HG03342 (cell line): ENCODE data around the gene EIPR1.

ENCODE experiments used
- ATAC-seq: cut with Tn5 transposase; IDR thresholded peaks from one replicate; pipeline ENCODE4 v1.9.1; 2021; ENCODE audit warnings: mild to moderate bottlenecking, moderate library complexity; ENCODE audit not compliant: unreplicated experiment

Gene EIPR1

DNA sequence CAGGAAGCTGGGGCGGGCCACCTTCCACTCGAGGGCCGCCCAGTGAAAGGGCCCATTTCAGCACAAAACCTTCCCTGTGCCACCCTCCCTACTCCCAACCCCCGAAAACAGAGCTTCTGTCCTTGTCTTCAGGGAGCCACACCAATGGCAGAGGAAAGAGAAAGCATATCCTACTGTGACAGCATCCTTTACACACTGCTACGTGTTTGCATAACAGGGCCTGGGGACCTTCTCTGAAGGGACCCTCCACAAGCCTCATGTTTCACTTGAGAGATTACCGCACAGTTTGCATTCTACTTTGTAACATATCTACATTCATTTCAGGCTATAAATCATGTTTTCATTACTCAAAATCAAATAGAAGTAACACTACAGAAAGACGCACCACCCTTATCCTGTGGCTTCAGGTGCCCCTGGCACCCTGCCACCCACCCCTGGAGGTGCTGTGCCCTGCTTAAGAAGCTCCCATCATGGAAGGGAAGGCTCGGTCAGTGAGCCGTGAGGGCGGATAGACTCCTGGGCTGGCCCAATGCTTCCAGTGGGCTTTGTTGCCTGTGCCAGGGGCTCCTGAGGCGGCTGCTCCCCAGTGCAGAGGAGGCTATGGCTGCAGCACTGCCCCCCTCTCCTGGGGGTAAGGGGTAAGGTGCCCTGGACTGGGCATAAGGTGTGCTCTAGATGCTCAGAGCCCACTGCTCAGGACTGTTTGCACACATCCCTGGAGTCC lies 52.0 kb downstream of the EIPR1 start:
- ATAC-seq, result no peak

DNA sequence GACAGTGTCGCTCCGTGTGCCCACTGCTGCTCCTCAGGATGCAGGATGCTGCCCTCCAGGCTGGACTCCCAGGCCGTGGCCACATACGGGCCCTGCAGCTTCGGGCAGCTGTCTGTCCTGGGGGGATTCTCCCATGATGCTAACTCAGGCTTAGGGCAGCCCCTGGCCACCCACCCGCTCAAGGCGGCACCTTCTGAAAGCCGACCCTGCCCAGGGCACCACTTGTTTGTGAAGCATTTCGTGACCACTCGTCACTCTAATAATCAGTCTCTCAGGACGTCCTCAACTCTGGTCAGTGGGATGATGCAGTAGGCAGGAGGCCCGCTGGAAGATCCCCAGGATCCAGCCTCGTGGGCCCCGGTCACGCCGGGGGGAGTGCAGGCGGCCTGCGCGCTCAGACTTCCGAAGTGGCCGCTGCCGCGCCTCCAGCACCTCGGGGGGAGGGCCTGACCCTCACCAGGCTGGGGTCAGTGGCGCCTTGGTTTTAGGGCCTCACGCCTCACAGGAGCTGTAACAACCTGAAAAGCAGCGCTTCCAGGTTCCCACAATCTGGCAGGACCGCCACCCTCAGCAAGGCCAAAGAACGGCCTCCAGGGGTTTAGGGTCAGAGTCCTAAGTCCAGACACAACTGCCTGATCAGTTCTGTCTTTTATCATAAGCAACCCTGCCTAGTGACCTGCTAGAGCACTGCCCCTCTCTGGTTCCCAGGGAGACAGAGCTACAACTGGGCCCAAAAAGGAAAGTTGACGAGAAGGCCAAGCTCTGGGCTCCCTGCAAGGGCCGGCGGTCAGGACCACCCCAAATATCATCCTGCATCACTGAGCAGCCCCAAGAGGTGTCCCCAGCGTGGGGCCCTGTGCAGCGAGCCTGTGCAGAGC lies 53.0 kb downstream of the EIPR1 start:
- no peak for ATAC-seq

DNA sequence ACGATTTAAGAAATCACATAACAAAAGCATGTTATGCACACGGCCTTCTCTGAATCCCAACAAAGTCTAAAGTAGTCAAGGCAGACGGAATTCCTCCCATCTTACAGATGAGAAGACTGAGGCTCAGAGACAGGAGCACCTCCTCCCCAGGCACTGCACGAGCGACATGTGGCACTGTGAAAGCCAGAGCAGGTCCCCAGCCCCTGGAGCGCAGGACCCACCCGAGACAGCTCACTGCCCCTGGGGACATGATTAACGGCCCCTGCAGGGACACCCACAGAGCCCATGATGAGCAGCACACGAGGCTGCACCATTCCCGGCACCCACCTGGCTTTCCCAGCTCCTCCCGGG lies 53.6 kb downstream of the EIPR1 start:
- ATAC-seq, result no peak

DNA sequence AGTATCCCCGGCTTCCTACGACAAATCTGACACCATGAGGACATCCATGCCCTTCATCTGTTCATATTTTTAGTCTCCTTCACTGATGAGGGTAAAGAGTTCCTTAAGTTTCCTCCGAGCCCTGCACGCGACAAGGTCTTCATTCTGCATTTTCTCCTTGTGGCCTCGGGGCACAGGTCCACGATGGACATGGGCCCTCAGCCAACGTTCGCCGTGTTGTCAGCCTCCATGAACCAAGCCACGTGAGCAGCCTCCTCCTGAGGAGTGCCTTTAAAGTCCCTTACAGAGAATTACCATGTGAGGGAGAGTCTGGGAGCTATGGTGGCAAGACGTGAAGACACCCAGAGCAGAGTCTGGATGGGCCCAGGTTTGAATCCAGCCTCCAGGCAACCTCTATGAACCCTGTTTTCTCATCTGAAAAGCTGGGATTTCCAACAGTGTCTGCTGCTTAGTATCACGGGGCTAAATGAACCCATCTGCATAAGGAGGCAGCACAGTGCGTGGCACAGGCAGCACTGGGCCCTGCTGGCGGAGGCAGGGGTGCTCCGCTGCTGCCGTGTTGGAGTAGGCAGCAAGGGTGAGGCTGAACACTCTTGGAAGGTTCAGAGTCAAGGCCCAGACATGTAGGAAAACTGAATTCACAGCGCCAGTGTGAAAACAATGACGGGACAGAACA lies 54.1 kb downstream of the EIPR1 start:
- no peak for ATAC-seq

DNA sequence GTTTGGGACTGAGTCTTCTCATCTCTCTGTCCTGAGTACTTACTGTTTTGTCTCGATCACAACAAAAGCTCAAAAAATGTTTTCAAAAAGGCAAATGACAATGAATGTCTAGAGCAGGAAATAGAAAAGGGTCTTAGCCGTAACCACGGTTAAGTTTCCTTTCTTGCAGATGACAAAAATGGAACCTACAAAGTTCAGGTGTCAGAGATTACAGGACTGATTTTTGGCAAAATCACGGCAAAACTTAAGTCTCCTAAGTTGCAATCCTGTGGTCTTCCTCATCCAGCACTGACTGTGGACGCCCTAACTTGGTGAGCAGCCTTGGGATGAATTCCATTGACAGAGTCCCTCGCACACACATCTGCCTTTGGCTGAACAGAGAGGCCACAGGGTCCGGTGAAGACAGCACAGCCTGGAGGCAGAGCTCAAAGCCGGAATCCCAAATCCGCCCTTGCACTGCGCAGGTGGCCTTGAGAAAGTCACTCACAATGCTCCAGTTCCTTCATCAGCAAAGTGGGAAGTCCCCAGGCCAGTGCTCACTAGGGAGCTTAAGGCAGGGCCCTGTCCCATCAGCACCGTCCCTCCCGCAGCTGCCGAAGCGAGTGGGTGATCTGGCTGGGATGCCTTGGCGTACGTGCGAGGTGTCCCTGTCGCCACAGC lies 55.2 kb downstream of the EIPR1 start:
- no peak for ATAC-seq

DNA sequence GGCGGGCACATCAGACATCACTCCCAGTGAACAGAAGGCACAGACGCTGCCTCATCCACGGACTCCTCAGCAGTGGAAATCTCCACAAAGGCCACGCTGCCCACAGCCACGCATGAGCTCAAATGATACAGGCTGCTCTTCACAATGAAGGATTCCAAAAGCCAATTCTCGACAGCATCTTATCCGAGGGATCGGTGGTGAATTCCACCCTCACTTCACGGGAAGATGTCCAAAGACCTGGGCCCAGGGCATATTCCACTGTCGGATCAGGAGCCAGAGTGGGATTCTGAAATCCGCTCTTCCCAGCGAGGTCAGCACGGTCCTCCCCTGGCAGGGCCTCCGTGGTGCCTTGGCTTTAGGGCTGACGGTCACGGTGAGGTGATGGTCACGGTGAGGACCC lies 55.8 kb downstream of the EIPR1 start:
- ATAC-seq, result no peak

DNA sequence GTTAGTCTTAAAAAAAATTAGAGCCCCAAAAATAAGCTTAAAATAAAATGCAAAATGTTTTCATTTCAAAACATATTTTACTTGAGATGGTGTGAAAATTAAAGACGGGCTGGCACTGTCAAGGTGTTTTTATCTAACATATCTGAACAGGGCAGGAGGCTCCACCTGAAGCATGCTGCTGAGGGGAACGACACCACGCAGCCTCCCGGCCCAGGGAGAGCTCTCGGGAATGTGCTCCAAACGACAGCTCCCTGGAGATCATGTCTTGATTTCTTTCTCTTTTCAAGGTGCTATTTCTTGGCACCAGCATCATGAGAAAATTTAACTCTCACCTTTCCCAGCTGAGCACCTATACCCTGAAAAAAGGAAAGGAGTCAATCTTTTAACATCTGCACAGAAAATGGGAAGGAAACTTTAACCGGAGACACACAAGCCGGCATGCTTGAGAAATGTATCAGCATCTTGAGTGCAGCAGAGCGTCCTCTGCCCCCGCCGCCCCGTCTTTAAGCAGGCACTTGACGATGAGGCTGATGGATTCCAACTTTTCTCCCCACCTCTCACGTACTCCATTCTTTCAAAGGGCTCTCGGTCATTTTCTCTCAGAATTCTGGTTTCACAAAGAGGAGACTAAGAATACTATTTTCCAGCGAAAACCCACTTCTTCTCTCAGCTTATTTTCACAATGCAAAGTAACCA lies 56.6 kb downstream of the EIPR1 start:
- no peak for ATAC-seq

DNA sequence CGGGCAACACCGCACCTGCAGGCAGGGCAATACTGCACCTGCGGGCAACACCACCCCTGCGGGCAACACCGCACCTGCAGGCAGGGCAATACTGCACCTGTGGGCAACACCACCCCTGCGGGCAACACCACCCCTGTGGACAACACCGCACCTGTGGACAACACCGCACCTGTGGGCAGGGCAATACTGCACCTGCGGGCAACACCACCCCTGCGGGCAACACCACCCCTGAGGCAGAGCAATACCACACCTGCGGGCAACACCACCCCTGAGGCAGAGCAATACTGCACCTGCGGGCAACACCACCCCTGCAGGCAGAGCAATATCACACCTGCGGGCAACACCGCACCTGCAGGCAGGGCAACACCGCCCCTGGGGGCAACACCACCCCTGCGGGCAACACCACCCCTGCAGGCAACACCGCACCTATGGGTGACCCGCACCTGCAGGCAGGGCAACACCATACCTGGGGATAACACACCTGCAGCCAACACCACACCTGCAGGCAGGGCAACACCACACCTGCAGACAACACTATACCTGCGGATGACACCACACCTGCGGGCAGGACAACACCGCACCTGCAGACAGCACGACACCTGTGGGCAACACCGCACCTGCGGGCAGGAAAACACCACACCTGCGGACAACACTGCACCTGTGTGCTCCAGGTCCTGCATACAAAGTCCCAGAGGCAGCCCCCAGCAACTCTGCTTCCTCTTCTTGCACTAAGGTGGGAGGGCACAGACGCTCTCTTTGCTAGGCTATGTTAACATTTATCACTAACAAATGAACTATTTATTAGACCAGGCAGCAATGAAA lies 57.7 kb downstream of the EIPR1 start:
- ATAC-seq, result no peak

DNA sequence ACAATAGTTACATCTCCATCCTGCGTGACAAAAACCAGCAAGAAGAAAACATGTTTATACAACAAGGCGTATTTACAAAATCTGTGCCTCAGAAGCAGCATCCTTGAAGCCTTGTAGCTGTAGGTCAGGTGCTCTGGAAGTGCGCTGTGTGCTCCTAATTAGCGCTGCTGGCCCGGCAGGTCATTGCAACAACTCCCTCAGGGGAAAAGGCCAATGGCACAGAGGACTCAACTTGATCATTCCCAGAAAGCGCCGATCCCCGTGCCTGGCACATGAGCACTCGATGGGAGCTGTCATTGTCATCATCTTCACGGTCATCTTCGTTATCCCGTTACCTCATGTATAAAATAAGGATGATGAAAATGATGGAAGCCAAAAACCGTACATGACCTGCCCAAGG lies 58.5 kb downstream of the EIPR1 start:
- no peak for ATAC-seq

DNA sequence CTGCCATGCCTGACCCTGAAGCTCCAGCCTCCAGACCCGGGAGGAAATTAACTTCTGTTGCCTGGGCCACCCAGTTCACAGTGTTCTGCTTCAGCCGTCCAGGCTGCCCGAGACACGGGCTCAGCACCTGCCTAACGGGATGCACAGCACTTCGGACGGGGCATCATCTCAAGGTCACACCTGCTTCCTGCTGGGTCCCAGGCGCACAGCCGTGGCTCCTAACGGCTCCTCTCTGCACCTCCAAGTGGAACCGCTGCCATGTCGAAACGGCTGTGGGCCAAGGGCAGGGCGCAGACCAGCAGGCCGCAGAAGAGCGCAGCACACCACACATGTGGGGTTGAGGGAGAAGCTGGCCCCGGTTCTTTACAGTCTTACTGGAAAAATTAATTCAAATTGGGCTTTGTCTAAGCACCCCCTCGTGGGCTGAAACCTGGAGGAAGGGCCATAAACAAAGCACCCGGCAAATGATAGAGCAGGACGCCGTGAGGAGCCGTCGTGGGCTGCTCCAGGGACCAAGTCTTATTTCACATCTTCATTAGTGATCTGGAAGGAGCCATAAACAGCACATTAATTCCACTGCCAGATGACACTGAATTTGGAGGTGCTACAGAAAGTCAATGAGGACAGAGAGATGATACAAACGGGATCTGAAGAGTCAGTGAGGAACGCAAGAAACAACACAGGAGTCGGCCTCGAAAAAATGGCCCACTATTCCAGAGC lies 59.6 kb downstream of the EIPR1 start:
- ATAC-seq, result no peak

DNA sequence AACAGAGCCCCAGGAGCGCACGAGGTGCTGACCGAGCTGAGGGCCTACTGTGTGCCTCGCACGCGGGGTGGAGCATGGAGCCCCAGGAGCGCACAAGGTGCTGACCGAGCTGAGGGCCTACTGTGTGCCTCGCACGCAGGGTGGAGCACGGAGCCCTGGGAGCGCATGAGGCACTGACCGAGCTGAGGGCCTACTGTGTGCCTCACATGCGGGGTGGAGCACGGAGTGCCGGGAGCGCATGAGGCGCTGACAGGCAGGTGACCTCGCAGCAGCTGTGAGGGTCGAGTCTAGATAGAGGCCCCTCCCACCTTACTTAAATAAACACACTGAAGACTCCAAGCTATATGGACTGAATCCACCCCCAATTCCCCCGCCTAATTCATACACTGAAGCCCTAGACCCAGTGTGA lies 60.3 kb downstream of the EIPR1 start:
- no peak for ATAC-seq

DNA sequence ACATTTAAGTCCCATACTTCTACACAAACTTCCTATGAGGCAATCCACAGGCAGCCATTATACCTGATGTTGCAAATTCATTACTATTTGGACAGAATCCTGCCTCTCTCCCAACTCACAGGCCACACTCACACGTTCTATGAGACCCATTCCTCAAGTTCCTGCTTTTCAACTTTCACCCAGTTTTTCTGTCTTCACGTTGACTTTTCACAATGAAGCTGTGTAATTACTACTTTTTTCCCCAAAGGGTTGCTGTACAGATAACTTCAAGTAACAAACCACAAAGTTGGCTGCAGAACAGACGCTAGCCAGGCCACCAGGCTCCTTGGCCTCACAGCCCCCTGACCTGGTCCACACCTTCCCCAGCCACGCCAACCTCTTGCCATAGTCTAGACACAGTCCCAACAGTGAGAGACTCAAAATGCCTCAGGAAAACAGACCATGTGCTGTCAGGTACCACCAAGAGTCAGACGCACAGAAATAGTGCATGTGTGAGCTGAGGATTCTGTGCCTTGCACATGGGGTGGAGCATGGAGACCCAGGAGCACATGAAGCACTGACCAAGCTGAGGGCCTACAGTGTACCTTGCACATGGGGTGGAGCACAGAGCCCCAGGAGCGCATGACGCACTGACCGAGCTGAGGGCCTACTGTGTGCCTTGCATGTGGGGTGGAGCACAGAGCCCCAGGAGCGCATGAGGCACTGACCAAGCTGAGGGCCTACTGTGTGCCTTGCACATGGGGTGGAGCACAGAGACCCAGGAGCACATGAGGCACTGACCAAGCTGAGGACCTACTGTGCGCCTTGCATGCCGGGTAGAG lies 61.0 kb downstream of the EIPR1 start:
- ATAC-seq, result no peak

DNA sequence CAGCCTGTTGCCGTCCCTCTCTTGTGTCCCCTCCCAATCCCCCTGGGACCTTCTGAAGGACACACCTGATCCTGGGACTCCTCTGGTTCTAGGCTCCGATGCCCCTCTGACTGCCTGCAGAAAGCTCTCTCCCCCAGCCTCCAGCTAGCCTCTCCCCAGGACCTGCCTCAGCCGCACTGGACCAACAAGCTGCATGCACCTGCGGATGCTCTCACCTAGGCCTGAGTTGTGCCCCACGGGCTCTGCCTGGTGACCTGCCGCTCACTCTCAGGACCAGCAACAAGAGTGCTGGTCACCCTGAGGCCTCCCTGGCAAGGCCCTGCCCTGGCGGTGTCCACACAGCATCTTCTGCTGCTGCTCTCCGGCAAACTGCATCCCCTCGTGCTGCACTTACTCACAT lies 63.0 kb downstream of the EIPR1 start:
- ATAC-seq, result no peak

DNA sequence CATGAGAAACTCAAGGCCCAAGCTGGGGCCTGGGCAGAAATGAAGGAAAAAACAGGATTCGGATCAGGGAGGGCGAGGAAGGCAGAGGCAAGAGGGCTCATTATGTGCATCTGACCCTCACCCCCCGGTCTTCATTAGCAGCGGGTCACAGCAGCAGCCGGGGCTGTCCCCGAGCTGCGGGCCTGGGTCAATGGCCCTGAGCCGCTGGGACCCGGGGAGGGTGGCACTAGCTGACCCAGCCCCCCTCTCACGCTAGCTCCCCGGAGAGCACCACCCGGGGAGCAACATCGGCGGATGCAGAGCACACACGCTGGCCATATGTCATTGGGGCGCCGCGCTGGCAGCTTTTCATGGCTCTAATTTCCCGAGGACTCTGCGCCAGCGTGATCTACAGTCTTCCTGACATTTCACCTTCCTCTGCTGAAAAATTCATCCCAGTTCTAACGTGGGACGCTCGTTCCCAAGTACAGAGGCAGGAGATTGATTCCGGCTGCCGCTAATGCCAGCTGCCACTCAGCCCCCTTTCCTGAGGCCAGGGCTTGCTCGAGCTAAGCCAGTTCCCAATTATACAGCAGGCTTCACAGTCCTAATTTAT lies 63.7 kb downstream of the EIPR1 start:
- ATAC-seq, result no peak

DNA sequence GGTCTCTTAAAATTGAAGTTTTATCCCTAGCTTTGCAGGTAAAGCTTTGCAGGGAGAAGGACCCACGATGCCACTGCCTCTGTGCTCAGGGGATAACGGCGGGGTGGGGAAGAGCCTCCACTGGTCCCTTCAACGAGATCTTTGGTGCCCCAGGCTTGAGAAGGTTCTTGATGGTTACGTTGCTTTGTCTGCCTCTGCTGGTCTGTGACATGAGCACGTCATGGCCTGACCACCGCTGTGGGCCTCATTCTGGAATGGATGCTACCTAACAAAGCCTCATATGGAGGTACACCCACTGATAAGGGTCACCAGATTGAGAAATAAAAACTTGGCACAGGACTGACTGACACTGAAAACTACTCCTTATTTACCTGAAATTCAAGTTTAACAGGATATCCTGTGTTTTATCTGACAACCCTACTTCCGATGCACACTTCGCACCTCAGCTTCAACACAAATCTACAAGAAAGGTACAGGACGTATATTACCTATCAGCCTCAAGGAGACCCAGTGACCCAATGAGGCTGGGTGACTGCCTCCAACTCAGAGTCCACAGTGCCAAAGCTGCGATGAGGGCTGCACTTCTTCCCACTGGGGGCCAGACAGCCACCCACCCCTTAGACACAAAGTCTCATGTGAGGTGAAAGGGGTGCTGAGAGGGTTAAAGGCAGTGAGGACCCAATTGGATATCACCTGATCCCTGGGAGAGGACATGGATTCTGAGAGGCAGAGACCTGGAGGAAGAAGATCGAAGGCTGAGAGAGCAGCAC lies 64.9 kb downstream of the EIPR1 start:
- no peak for ATAC-seq

DNA sequence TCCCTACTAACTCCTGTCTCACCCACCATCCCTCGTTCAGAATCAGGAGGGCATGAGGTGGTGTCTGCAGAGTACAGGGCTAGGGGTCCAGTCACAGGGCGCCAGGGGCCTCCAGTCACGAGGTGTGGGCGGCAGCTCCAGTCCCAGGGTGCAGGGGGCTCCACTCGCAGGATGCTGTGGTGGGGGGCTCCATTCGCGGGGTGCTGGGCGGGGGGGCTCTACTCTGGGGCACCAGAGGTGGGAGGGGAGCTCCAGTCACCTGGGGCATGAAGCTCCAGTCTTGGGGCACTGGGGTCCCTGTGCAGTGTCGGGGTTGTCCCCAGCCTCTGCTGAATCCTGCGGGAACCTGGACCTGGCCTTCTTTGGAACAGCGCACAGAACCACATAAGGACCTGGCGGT lies 66.0 kb downstream of the EIPR1 start:
- no peak for ATAC-seq
